ENCODE results near the gene FAM120AOS.

Gene FAM120AOS

GRCh38 chr9:93480262-93480661 is 26.9 kb upstream of the FAM120AOS start:
- Histone ChIP-seq H3K9me3 (ENCODE audit: insufficient read depth, low read depth, low read length) (no peaks in the 10 kb centered on the region), H3K9ac (ENCODE audit: low read depth, low read length) (no peak overlapping the region), H3K36me3 (ENCODE audit: insufficient read depth, low read depth, low read length) (peaks cover 39% of the 10 kb centered on the region), H3K4me3 (ENCODE audit: low read length) (no peak overlapping the region), H3K27ac (ENCODE audit: low read length) (no peak overlapping the region), H3K4me1 (ENCODE audit: insufficient read depth, low read length) (peaks cover 6% of the 10 kb centered on the region), H3K27me3 (ENCODE audit: insufficient read depth, low read length) (no peaks in the 10 kb centered on the region)

GRCh38 chr9:93479726-93480125 is 26.3 kb upstream of the FAM120AOS start:
- no peaks in the 10 kb centered on the region for H3K27me3 ChIP-seq (ENCODE audit: insufficient read depth, low read length)
- no peaks in the 10 kb centered on the region for H3K9me3 ChIP-seq (ENCODE audit: insufficient read depth, low read depth, low read length)
- peaks cover 36% of the 10 kb centered on the region for H3K36me3 ChIP-seq (ENCODE audit: insufficient read depth, low read depth, low read length)
- no peak overlapping the region for H3K9ac ChIP-seq (ENCODE audit: low read depth, low read length)
- H3K4me3 ChIP-seq (ENCODE audit: low read length), result no peak overlapping the region
- peaks cover 6% of the 10 kb centered on the region for H3K4me1 ChIP-seq (ENCODE audit: insufficient read depth, low read length)
- no peak overlapping the region for H3K27ac ChIP-seq (ENCODE audit: low read length)

- Histone ChIP-seq H3K4me1 (ENCODE audit: insufficient read depth, low read length) (peaks cover 6% of the 10 kb centered on the region), H3K9ac (ENCODE audit: low read depth, low read length) (no peak overlapping the region), H3K27me3 (ENCODE audit: insufficient read depth, low read length) (no peaks in the 10 kb centered on the region), H3K27ac (ENCODE audit: low read length) (no peak overlapping the region), H3K36me3 (ENCODE audit: insufficient read depth, low read depth, low read length) (peaks cover 33% of the 10 kb centered on the region; the same call in 1 of the 2 replicates), H3K9me3 (ENCODE audit: insufficient read depth, low read depth, low read length) (no peaks in the 10 kb centered on the region), H3K4me3 (ENCODE audit: low read length) (no peak overlapping the region)
These were observed 24.0 kb upstream of the FAM120AOS start for GRCh38 chr9:93477397-93477796.

- Histone ChIP-seq H3K36me3 (ENCODE audit: insufficient read depth, low read depth, low read length) (peaks cover 33% of the 10 kb centered on the region; the same call in 1 of the 2 replicates), H3K9me3 (ENCODE audit: insufficient read depth, low read depth, low read length) (no peaks in the 10 kb centered on the region), H3K4me3 (ENCODE audit: low read length) (no peak overlapping the region), H3K4me1 (ENCODE audit: insufficient read depth, low read length) (peaks cover 6% of the 10 kb centered on the region), H3K9ac (ENCODE audit: low read depth, low read length) (no peak overlapping the region), H3K27ac (ENCODE audit: low read length) (no peak overlapping the region), H3K27me3 (ENCODE audit: insufficient read depth, low read length) (no peaks in the 10 kb centered on the region)
These were observed 23.5 kb upstream of the FAM120AOS start for GRCh38 chr9:93476924-93477323.

GRCh38 chr9:93475856-93476255 is 22.5 kb upstream of the FAM120AOS start:
- no peaks in the 10 kb centered on the region for H3K9me3 ChIP-seq (ENCODE audit: insufficient read depth, low read depth, low read length)
- no peak overlapping the region for H3K4me3 ChIP-seq (ENCODE audit: low read length)
- peaks cover 41% of the 10 kb centered on the region; the same call in 1 of the 2 replicates for H3K36me3 ChIP-seq (ENCODE audit: insufficient read depth, low read depth, low read length)
- no peak overlapping the region for H3K9ac ChIP-seq (ENCODE audit: low read depth, low read length)
- peaks cover 6% of the 10 kb centered on the region for H3K4me1 ChIP-seq (ENCODE audit: insufficient read depth, low read length)
- no peaks in the 10 kb centered on the region for H3K27me3 ChIP-seq (ENCODE audit: insufficient read depth, low read length)
- no peak overlapping the region for H3K27ac ChIP-seq (ENCODE audit: low read length)

GRCh38 chr9:93475108-93475507 is 21.7 kb upstream of the FAM120AOS start:
- Histone ChIP-seq H3K4me3 (ENCODE audit: low read length) (no peak overlapping the region), H3K27me3 (ENCODE audit: insufficient read depth, low read length) (no peaks in the 10 kb centered on the region), H3K9ac (ENCODE audit: low read depth, low read length) (no peak overlapping the region), H3K36me3 (ENCODE audit: insufficient read depth, low read depth, low read length) (peaks cover 41% of the 10 kb centered on the region; the same call in 1 of the 2 replicates), H3K9me3 (ENCODE audit: insufficient read depth, low read depth, low read length) (no peaks in the 10 kb centered on the region), H3K27ac (ENCODE audit: low read length) (no peak overlapping the region), H3K4me1 (ENCODE audit: insufficient read depth, low read length) (peaks cover 6% of the 10 kb centered on the region; the same call in 1 of the 2 replicates)

- Histone ChIP-seq H3K9me3 (ENCODE audit: insufficient read depth, low read depth, low read length) (no peaks in the 10 kb centered on the region), H3K4me1 (ENCODE audit: insufficient read depth, low read length) (peaks cover 10% of the 10 kb centered on the region; the same call in 1 of the 2 replicates), H3K27ac (ENCODE audit: low read length) (no peak overlapping the region), H3K4me3 (ENCODE audit: low read length) (no peak overlapping the region), H3K36me3 (ENCODE audit: insufficient read depth, low read depth, low read length) (peaks cover 40% of the 10 kb centered on the region; the same call in 1 of the 2 replicates), H3K27me3 (ENCODE audit: insufficient read depth, low read length) (no peaks in the 10 kb centered on the region), H3K9ac (ENCODE audit: low read depth, low read length) (no peak overlapping the region)
These were observed 20.0 kb upstream of the FAM120AOS start for GRCh38 chr9:93473411-93473810.

GRCh38 chr9:93471124-93471523 is 17.7 kb upstream of the FAM120AOS start:
- no peak overlapping the region for H3K4me3 ChIP-seq (ENCODE audit: low read length)
- H3K27me3 ChIP-seq (ENCODE audit: insufficient read depth, low read length), result no peaks in the 10 kb centered on the region
- H3K27ac ChIP-seq (ENCODE audit: low read length), result no peak overlapping the region
- H3K4me1 ChIP-seq (ENCODE audit: insufficient read depth, low read length), result peaks cover 29% of the 10 kb centered on the region; the same call in 1 of the 2 replicates
- peaks cover 24% of the 10 kb centered on the region; the same call in 1 of the 2 replicates for H3K36me3 ChIP-seq (ENCODE audit: insufficient read depth, low read depth, low read length)
- H3K9me3 ChIP-seq (ENCODE audit: insufficient read depth, low read depth, low read length), result no peaks in the 10 kb centered on the region
- no peak overlapping the region for H3K9ac ChIP-seq (ENCODE audit: low read depth, low read length)

GRCh38 chr9:93470391-93470790 is 17.0 kb upstream of the FAM120AOS start:
- no peaks in the 10 kb centered on the region for H3K9me3 ChIP-seq (ENCODE audit: insufficient read depth, low read depth, low read length)
- no peak overlapping the region for H3K4me3 ChIP-seq (ENCODE audit: low read length)
- H3K4me1 ChIP-seq (ENCODE audit: insufficient read depth, low read length), result peaks cover 36% of the 10 kb centered on the region; the same call in 1 of the 2 replicates
- H3K27ac ChIP-seq (ENCODE audit: low read length), result no peak overlapping the region
- peaks cover 18% of the 10 kb centered on the region; the same call in 1 of the 2 replicates for H3K36me3 ChIP-seq (ENCODE audit: insufficient read depth, low read depth, low read length)
- H3K9ac ChIP-seq (ENCODE audit: low read depth, low read length), result no peak overlapping the region
- no peaks in the 10 kb centered on the region for H3K27me3 ChIP-seq (ENCODE audit: insufficient read depth, low read length)

- H3K4me3 ChIP-seq (ENCODE audit: low read length), result no peak overlapping the region
- H3K4me1 ChIP-seq (ENCODE audit: insufficient read depth, low read length), result peaks cover 50% of the 10 kb centered on the region; the same call in 1 of the 2 replicates
- no peaks in the 10 kb centered on the region for H3K27me3 ChIP-seq (ENCODE audit: insufficient read depth, low read length)
- no peaks in the 10 kb centered on the region for H3K9me3 ChIP-seq (ENCODE audit: insufficient read depth, low read depth, low read length)
- H3K36me3 ChIP-seq (ENCODE audit: insufficient read depth, low read depth, low read length), result peaks cover 9% of the 10 kb centered on the region; the same call in 1 of the 2 replicates
- H3K27ac ChIP-seq (ENCODE audit: low read length), result no peak overlapping the region
- H3K9ac ChIP-seq (ENCODE audit: low read depth, low read length), result no peak overlapping the region
These were observed 15.5 kb upstream of the FAM120AOS start for GRCh38 chr9:93468763-93469456.

GRCh38 chr9:93467462-93467861 is 14.1 kb upstream of the FAM120AOS start:
- H3K4me3 ChIP-seq (ENCODE audit: low read length), result no peak overlapping the region
- H3K4me1 ChIP-seq (ENCODE audit: insufficient read depth, low read length), result peaks cover 51% of the 10 kb centered on the region; the same call in 1 of the 2 replicates
- no peak overlapping the region for H3K9ac ChIP-seq (ENCODE audit: low read depth, low read length)
- peak overlapping the region; percentile 1 for H3K27ac ChIP-seq (ENCODE audit: low read length)
- H3K9me3 ChIP-seq (ENCODE audit: insufficient read depth, low read depth, low read length), result no peaks in the 10 kb centered on the region
- H3K27me3 ChIP-seq (ENCODE audit: insufficient read depth, low read length), result no peaks in the 10 kb centered on the region
- H3K36me3 ChIP-seq (ENCODE audit: insufficient read depth, low read depth, low read length), result peaks cover 8% of the 10 kb centered on the region; the same call in 1 of the 2 replicates

- no peak overlapping the region for H3K9ac ChIP-seq (ENCODE audit: low read depth, low read length)
- H3K9me3 ChIP-seq (ENCODE audit: insufficient read depth, low read depth, low read length), result no peaks in the 10 kb centered on the region
- peaks cover 51% of the 10 kb centered on the region; the same call in 1 of the 2 replicates for H3K4me1 ChIP-seq (ENCODE audit: insufficient read depth, low read length)
- H3K27me3 ChIP-seq (ENCODE audit: insufficient read depth, low read length), result no peaks in the 10 kb centered on the region
- peak overlapping the region; percentile 1 for H3K27ac ChIP-seq (ENCODE audit: low read length)
- H3K4me3 ChIP-seq (ENCODE audit: low read length), result no peak overlapping the region
- H3K36me3 ChIP-seq (ENCODE audit: insufficient read depth, low read depth, low read length), result peaks cover 8% of the 10 kb centered on the region; the same call in 1 of the 2 replicates
These were observed 13.7 kb upstream of the FAM120AOS start for GRCh38 chr9:93467062-93467416.

Data from iPS-20b (cell line).